ENCODE measurements around the gene C9orf50.
A peak's percentile ranks its signal among the peaks of the same experiment; 100 is the strongest.

C9orf50 gene

GRCh38 chr9:129582855-129583254, 38.0 kb downstream of the C9orf50 start:
- DNase-seq (ENCODE audit: low read depth): no peak
- TF ChIP-seq CTCF (conservative IDR thresholded peaks at IDR 0.05; ENCODE audit: low read depth, low read length): no peak
- H3K4me3 ChIP-seq (ENCODE audit: low read depth, low read length): no peak overlapping the region

DNA sequence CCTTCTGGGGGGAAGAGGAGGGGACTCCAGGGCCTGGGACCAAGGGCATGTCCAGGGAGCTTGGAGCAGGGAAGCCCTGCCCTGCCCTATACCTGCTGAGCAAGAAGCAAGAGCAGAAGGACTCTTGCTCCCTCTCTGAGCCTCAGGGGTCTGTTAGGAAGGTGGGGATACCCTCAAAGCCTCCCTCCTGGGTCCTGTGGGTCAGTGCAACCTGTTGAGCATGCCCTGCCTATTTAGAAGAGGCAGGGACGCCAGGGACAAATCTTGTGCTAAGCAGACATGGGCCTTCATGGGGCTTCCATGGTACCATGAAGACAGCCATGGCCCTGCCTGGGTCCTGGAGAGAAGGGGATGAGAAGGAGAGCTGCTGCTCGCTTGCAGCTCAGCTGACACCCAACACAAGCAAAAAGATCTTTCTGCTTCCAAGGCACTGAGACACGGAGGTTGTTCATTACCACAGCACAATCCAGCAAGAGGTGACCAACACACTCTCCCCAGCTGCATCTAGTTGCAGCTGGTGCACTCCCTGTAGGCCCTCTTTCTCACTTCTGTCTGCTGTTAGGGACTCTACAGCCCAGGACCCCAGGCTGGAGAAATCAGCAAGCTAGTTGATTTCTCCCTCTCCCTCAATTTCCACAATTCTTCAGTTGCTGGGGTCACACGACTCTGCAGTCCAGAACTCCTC, 39.3 kb downstream of the C9orf50 start:
- TF ChIP-seq CTCF (conservative IDR thresholded peaks at IDR 0.05; ENCODE audit: low read depth, low read length): no peak
- no peak for DNase-seq (ENCODE audit: low read depth)
- H3K4me3 ChIP-seq (ENCODE audit: low read depth, low read length): no peak overlapping the region

GRCh38 chr9:129580211-129580915, 40.5 kb downstream of the C9orf50 start:
- TF ChIP-seq CTCF (conservative IDR thresholded peaks at IDR 0.05; ENCODE audit: low read depth, low read length): no peak
- no peak overlapping the region for H3K4me3 ChIP-seq (ENCODE audit: low read depth, low read length)
- no peak for DNase-seq (ENCODE audit: low read depth)

DNA sequence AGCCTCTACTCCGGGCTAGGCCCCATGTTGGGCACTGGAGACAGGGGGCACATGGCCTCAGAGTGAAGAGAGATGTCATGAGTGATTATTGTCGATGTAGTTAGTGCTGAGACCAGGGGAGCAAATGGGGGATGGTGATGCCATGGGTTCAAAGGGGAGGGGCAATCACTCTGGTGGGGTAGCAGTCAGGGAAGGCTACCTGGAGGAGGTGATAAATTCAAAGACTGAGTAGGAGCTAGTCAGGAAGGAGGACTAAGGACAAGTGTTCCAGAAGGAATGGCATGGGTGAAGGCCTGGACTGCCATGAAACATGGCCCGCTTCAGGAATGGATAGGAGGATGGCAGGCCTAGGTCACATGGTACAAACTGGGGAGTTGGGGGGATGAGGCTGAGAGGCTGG, 41.6 kb downstream of the C9orf50 start:
- DNase-seq (ENCODE audit: low read depth): no peak
- TF ChIP-seq CTCF (conservative IDR thresholded peaks at IDR 0.05; ENCODE audit: low read depth, low read length): no peak
- H3K4me3 ChIP-seq (ENCODE audit: low read depth, low read length): no peak overlapping the region

DNA sequence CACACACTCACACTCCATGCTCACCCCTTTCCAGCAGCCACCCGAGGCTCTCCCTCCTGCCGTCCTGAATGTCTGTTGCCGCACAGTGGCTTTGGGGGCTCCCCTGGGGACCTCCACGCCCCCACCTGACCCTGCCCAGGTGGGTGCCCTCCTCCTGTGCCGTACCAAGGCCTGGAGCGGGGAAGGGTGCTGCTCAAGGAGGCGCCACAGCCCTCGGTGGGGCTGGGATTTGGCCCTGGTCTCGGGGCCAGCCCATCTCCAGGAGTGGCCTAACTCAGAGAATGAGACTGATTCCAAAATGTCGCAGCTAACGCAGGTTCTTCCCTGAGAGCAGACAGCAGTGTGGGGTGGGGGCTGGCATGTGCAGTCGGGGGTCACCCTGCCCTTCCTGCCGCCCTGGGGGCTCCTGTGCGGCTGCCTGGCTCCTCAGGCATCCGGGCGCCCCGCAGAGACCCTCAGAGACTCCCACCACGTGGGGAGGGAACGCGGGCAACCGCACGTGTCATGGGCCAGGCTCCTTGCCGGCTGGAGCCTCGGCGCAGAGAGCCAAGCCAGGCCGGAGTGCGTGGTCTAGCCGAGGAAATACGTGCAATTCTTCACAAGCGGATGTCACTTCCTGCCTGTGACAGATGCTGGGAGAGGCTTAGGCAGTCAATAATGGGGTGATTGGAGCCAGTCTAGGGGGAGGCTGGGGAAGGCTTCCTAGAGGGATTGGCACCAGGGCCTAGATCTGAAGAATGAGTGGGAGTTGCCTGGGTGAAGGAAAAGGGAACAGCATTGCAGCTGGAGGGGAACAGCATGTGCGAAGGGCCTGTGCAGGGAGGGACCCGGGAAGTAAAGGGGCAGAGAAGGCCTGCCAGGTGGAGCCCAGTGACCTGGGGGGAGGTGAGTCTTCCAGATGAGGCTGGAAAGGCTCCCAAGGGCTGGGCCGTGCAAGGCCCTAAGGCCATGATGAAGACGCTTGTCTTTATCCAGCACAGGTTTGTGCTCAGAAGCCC, 44.1 kb downstream of the C9orf50 start:
- DNase-seq (ENCODE audit: low read depth): peak; percentile 87

DNA sequence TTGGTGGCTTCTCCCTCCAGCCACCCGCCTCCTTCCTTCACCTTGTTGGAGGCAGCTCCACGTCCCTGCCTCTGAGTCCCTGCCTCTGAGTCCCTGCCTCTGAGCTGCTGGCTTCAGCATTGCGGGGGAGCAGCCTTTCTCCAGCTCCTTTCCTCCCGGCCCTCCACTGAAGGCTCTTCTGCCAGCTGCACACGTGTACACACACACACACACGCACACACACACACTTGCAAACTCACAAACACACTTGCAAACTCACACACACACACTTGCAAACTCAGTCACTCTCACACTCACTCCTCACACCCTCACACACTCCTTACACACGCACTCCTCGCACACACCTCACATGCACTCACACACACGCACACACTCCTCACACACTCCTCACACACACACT, 45.1 kb downstream of the C9orf50 start:
- TF ChIP-seq CTCF (conservative IDR thresholded peaks at IDR 0.05; ENCODE audit: low read depth, low read length): no peak
- H3K4me3 ChIP-seq (ENCODE audit: low read depth, low read length): no peak overlapping the region
- peak; percentile 53 for DNase-seq (ENCODE audit: low read depth)

More for the DNA sequence above, 44.1 kb downstream of the C9orf50 start:
- no peak overlapping the region for H3K4me3 ChIP-seq (ENCODE audit: low read depth, low read length)
- TF ChIP-seq CTCF (conservative IDR thresholded peaks at IDR 0.05; ENCODE audit: low read depth, low read length): no peak
